Mammary epithelial cell (primary cell): ENCODE data around the gene CCDC3.

ENCODE experiments used
- EZH2 ChIP-seq: IDR thresholded peaks from 2 replicates; pipeline ENCODE4 v1.6.1; 2012; ENCODE audit warnings: low read length, inconsistent platforms, borderline replicate concordance
- TF ChIP-seq, protein P1 (sequence below), 2 donors: IDR thresholded peaks in 1 of 2; conservative IDR thresholded peaks in 1 of 2; 2 replicates each; pipeline ENCODE4 v1.5.1; 2011 to 2012; ENCODE audit warnings: inconsistent platforms in 2 of 2, low read length in 2 of 2, mild to moderate bottlenecking in 2 of 2, control low read depth in 1 of 2, low read depth in 1 of 2; ENCODE audit not compliant: insufficient read depth in 1 of 2; ENCODE audit errors: extremely low read depth in 1 of 2

- TF ChIP-seq, protein P1, sequence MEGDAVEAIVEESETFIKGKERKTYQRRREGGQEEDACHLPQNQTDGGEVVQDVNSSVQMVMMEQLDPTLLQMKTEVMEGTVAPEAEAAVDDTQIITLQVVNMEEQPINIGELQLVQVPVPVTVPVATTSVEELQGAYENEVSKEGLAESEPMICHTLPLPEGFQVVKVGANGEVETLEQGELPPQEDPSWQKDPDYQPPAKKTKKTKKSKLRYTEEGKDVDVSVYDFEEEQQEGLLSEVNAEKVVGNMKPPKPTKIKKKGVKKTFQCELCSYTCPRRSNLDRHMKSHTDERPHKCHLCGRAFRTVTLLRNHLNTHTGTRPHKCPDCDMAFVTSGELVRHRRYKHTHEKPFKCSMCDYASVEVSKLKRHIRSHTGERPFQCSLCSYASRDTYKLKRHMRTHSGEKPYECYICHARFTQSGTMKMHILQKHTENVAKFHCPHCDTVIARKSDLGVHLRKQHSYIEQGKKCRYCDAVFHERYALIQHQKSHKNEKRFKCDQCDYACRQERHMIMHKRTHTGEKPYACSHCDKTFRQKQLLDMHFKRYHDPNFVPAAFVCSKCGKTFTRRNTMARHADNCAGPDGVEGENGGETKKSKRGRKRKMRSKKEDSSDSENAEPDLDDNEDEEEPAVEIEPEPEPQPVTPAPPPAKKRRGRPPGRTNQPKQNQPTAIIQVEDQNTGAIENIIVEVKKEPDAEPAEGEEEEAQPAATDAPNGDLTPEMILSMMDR (conservative IDR thresholded peaks at IDR 0.05 in 1 of 2, IDR thresholded peaks at IDR 0.05 in 1 of 2; ENCODE audit: extremely low read depth in 1 of 2, insufficient read depth in 1 of 2, low read depth in 1 of 2, low read length in 2 of 2), result no peak
- no peak for TF ChIP-seq EZH2
Observed at GRCh38 chr10:12941966-12942365, 59.5 kb downstream of the CCDC3 start.
